ENCODE data around the gene TEAD2. TPM values are rescaled to one million over a fixed set of nuclear protein-coding genes. Genes with fewer than 3 reads are reported as not detected.
A peak's percentile ranks its signal among the peaks of the same experiment; 100 is the strongest.

Gene TEAD2
- total RNA-seq: 10 to 100 TPM in 2 of 3 donors, 1 to 10 TPM in 1; 9.8 to 64.0 (median 21.8) TPM
- long read RNA-seq, donor 1, transcript TEAD2-204 (13 exons, 2,141 nt): minor isoform, 5 of 122 reads
- long read RNA-seq, donor 1, transcript TEAD2-201 (12 exons, 2,164 nt): major isoform, 20 of 122 reads
- long read RNA-seq, donor 1, partial matches to known transcripts: 46 of 122 reads
- long read RNA-seq, donor 1, other reads (novel, unspliced or antisense): 48 of 122 reads
- long read RNA-seq, donor 2, partial matches to known transcripts: 1 of 2 reads
- long read RNA-seq, donor 2, other reads (novel, unspliced or antisense): 0 of 2 reads

DNA sequence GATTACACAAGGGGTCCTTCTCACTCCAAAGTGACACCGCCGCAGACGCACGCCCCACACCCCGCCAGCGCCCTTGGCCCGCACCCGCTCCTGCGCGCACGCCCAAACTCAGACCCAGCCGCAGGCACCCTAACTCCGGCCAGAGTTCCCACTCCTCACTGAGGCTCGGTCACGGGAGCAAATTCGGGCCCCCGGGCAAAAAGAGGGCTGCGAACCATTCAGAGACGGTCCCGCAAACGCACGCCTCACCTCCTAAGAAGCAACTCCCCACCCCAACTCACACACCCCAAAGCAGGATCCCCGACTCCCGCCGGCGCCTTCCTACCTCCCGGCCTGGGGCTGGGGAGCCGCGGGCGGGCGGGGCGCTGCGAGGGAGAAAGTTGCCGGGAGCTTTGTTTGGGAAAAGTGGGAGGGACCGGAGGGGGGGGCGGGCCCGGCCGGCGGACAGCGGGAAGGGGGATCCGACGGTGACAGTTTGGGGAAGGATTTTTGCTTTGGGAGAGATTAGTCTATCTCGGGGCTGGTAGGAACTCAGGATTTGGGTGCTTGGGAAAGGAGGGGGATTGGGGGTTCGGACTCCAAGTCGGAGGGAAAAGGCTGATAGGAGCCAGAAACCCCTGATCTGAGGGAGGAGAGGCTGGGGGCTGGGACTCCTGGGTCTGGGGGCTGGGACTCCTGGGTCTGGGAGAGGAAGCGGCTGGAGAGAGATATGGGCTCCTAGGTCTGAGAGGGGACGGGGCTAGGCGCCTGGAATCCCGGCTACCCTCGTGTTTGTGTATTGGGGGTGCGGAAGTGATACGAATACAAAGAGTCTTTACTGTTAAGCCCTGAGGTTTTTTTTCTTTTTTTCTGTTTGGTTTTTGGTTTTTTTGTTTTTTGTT, at the start of gene TEAD2:
TSS of gene TEAD2 (minus strand) at position 369 of the 881 bp plus-strand sequence. CDS start 2,341 bp downstream, outside the sequence.
- H3K36me3 ChIP-seq (ENCODE audit: low read depth): no peaks in the 10 kb centered on the region
- ATAC-seq (peak; percentile 43), DNase-seq (peak; percentile 74 to 79 (median 78))
- peaks cover 13% of the 10 kb centered on the region for H3K4me1 ChIP-seq (ENCODE audit: low read depth)
- H3K4me3 ChIP-seq: peak within 1 kb of the TSS; percentile 24
- H3K9me3 ChIP-seq: no peaks in the 10 kb centered on the region
- intact Hi-C loops (cut with DNase I, micrococcal nuclease): no loop called here
- TF ChIP-seq CTCF (IDR thresholded peaks at IDR 0.05): no peak

- Histone ChIP-seq H3K9me3 (no peaks in the 10 kb centered on the region), H3K4me3 (no peak overlapping the region), H3K4me1 (ENCODE audit: low read depth) (peaks cover 6% of the 10 kb centered on the region), H3K36me3 (ENCODE audit: low read depth) (no peaks in the 10 kb centered on the region)
- DNase-seq (no peak), ATAC-seq (no peak)
- TF ChIP-seq CTCF (IDR thresholded peaks at IDR 0.05): no peak
- intact Hi-C loops (cut with DNase I, micrococcal nuclease): no loop called here
These were observed 49.6 kb upstream of the TEAD2 start for GRCh38 chr19:49411681-49412326.

DNA sequence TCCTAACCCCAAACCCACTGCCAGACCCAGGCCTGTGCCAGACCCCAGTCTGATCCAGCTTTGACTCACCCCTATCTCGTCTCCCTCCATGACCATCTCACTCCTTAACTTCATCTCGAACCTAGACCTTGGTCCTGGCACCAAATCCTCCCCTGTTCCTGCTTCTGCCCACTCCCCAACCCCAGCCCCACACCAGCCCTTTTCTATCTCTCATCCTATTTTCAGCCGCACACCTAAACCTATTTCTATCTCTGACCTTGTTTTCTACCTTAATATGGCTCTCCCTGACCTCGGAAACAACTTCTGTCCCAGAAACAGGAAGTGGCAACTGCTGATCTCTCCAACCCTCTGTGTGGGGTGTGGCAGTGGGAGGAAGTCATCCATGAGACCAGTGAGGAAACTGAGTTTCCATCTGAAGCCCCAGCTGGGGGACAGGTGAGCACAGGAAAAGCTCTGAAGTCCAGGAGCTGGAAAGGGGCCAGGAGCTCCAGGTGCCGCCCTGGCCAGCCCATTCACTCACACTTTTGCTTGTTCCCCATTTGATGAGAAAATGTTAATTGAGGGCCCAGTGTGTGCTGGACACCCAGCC, 47.3 kb upstream of the TEAD2 start:
- ATAC-seq (peak; percentile 79), DNase-seq (peak in 1 of 3 donors; percentile 32)
- intact Hi-C loops (cut with DNase I, micrococcal nuclease): no loop called here
- H3K4me3 ChIP-seq: no peak overlapping the region
- no peaks in the 10 kb centered on the region for H3K36me3 ChIP-seq (ENCODE audit: low read depth)
- H3K9me3 ChIP-seq: no peaks in the 10 kb centered on the region
- TF ChIP-seq CTCF (IDR thresholded peaks at IDR 0.05): no peak
- peaks cover 6% of the 10 kb centered on the region for H3K4me1 ChIP-seq (ENCODE audit: low read depth)

GRCh38 chr19:49408816-49409440, 46.7 kb upstream of the TEAD2 start:
- no peak for TF ChIP-seq CTCF (IDR thresholded peaks at IDR 0.05)
- intact Hi-C loops (cut with DNase I, micrococcal nuclease): no loop called here
- Histone ChIP-seq H3K4me3 (no peak overlapping the region), H3K36me3 (ENCODE audit: low read depth) (no peaks in the 10 kb centered on the region), H3K9me3 (no peaks in the 10 kb centered on the region), H3K4me1 (ENCODE audit: low read depth) (peaks cover 6% of the 10 kb centered on the region)
- ATAC-seq (no peak), DNase-seq (no peak)

GRCh38 chr19:49407482-49408015, 45.3 kb upstream of the TEAD2 start:
- DNase-seq (no peak), ATAC-seq (no peak)
- H3K36me3 ChIP-seq (ENCODE audit: low read depth): no peaks in the 10 kb centered on the region
- TF ChIP-seq CTCF (IDR thresholded peaks at IDR 0.05): no peak
- intact Hi-C loops (cut with DNase I, micrococcal nuclease): no loop called here
- peaks cover 6% of the 10 kb centered on the region for H3K4me1 ChIP-seq (ENCODE audit: low read depth)
- H3K9me3 ChIP-seq: no peaks in the 10 kb centered on the region
- H3K4me3 ChIP-seq: no peak overlapping the region
